Right lobe of liver (tissue), 6 donors: ENCODE results near the gene C3orf18. TPM values are rescaled to one million over a fixed set of nuclear protein-coding genes. Genes with fewer than 3 reads are reported as not detected.

Experiments
- ATAC-seq, 4 donors: fragments of 200-7000 bp; cut with Tn5 transposase; one replicate each; pipeline ENCODE4 v1.9.1; 2020; ENCODE audit warnings: mild to moderate bottlenecking in 4 of 4, moderate library complexity in 4 of 4
- DNase-seq, 3 donors: peaks; one replicate each; pipeline ENCODE4 v3.0.0-alpha.2; 2020
- H3K27ac ChIP-seq, 3 donors: fragments of 200-600 bp; one replicate each; pipeline ENCODE4 v1.8.0; 2022
- H3K27me3 ChIP-seq, 2 donors: fragments of 200-600 bp; one replicate each; pipeline ENCODE4 v1.8.0; 2022
- H3K36me3 ChIP-seq, 4 donors: fragments of 200-600 bp; sonication (generic) in 1 of 4; one replicate each; pipeline versions ENCODE4 v1.5.1 to v1.8.0; 2017 to 2022; ENCODE audit warnings: control low read depth in 1 of 4
- H3K4me1 ChIP-seq, 4 donors: fragments of 200-600 bp; sonication (generic) in 1 of 4; one replicate each; pipeline versions ENCODE4 v1.5.1 to v1.8.0; 2017 to 2022; ENCODE audit warnings: control low read depth in 1 of 4
- H3K4me3 ChIP-seq, 3 donors: fragments of 200-600 bp; one replicate each; pipeline ENCODE4 v1.8.0; 2022
- H3K9me3 ChIP-seq, 4 donors: fragments of 200-600 bp; sonication (generic) in 1 of 4; one replicate each; pipeline versions ENCODE4 v1.5.1 to v1.8.0; 2017 to 2022; ENCODE audit warnings: control low read depth in 1 of 4
- CTCF ChIP-seq, 4 donors: fragments of 200-600 bp in 3 of 4; fragments of 450-650 bp in 1 of 4; IDR thresholded peaks; one replicate each; pipeline versions ENCODE4 v1.5.1 to v1.8.0; 2016 to 2022; ENCODE audit warnings: antibody characterized with exemption in 4 of 4, mild to moderate bottlenecking in 2 of 4
- POLR2A ChIP-seq: fragments of 450-650 bp; IDR thresholded peaks from one replicate; pipeline ENCODE4 v1.6.1; 2017; ENCODE audit warnings: antibody characterized with exemption, mild to moderate bottlenecking
- WGBS: methylation state at CpG from one replicate; pipeline ENCODE4 v1.1.6; 2018; ENCODE audit warnings: low coverage, low lambda C conversion rate; ENCODE audit not compliant: insufficient coverage; ENCODE audit errors: missing lambda C conversion rate; 5-methylcytosine and 5-hydroxymethylcytosine counted together
- intact Hi-C, 2 donors: fragments of 100-400 bp; cut with DNase I; formaldehyde crosslinking; loops; one replicate each; pipeline versions ENCODE4 v1.11.2 to v1.14.1; 2022
- total RNA-seq, 6 experiments: library from RNA; depleted of rRNA in 2 of 6; stranded (reverse); fragments of >200 nt in 2 of 6; fragmentation: NEBNext Ultra II Directional in 3 of 6; extraction: Animal tissue kit (Norgen Biotek cat#: 25700) in 3 of 6; gene quantifications; one replicate each; pipeline versions ENCODE4 v1.1.0 to v1.2.4, GENCODE V29; 2016 to 2023
- donor health status: DM: no; HTN: yes; CAD: no.
- donor health status: DM: no; HTN: no; CAD: no.
- donor health status: DM: no; HTN: no; CAD: no.
- donor health status: DM: no; HTN: yes; CAD: no.
- donor health status: DM: no; HTN: yes; CAD: no.

The C3orf18 gene
- total RNA-seq, 6 experiments from 2014 or later, result 2.0 to 7.8 (median 2.8) TPM

GRCh38 chr3:50572801-50573371, 5.3 kb upstream of the C3orf18 start:
- no peak overlapping the region for H3K4me3 ChIP-seq
- peak overlapping the region in 2 of 3 donors; percentile 28 to 30 for H3K27ac ChIP-seq
- no peaks in the 10 kb centered on the region for H3K9me3 ChIP-seq
- ATAC-seq, result no peak
- 71% methylated on average over 1 of the region's 4 CpGs for WGBS
- H3K27me3 ChIP-seq, result no peaks in the 10 kb centered on the region
- no peak for DNase-seq
- peaks cover 0 to 32% (median 12%) of the 10 kb centered on the region in 4 donors for H3K4me1 ChIP-seq
- TF ChIP-seq CTCF (IDR thresholded peaks at IDR 0.05) (no peak), POLR2A (no peak)
- H3K36me3 ChIP-seq, result peaks cover 0 to 2% (median 0%) of the 10 kb centered on the region in 4 donors
- intact Hi-C loops, result loop anchor here (2.0 to 5.0 kb wide), 2 partner anchors 39 to 40 kb away; partner anchors contain the start of gene CISH (in 1 of the 2)

DNA sequence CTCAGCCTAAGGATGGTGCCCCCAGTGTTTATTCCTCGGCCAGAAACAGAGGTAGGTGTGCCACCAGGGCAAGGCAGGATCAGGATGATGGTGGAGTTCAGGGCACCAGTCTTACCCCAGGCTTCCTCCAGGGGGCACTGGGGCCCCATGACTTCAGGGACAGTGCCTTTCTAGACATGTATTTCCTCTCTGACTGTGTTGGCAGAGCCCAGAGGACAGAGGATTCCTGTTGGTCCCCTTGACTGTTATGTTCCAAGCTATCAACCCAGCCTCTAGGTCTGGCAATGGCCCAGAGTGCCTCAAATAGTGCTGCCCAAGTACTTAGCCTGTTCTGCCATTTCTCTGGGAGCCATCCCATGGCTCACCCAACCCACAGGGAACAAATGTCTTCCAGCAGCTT, 4.6 kb upstream of the C3orf18 start:
- 20% methylated on average over 1 of the region's 1 CpG for WGBS
- peak; percentile 63 to 72 (median 68) for ATAC-seq
- intact Hi-C loops, result loop anchor here (2.0 to 5.0 kb wide), 2 partner anchors 40 to 41 kb away; partner anchors contain the start of gene CISH (in 1 of the 2)
- Histone ChIP-seq H3K27me3 (no peaks in the 10 kb centered on the region), H3K4me3 (no peak overlapping the region), H3K9me3 (no peaks in the 10 kb centered on the region), H3K27ac (peak overlapping the region in 2 of 3 donors; percentile 28 to 30), H3K36me3 (no peaks in the 10 kb centered on the region), H3K4me1 (peaks cover 0 to 35% (median 13%) of the 10 kb centered on the region in 4 donors)
- DNase-seq, result peak; percentile 78 to 82 (median 82)
- no peak for TF ChIP-seq POLR2A
- TF ChIP-seq CTCF (IDR thresholded peaks at IDR 0.05), result peak; percentile 94 to 98 (median 96)

- ATAC-seq (no peak), DNase-seq (no peak)
- H3K36me3 ChIP-seq, result no peaks in the 10 kb centered on the region
- no peak for TF ChIP-seq POLR2A
- no peak for TF ChIP-seq CTCF (IDR thresholded peaks at IDR 0.05)
- H3K27ac ChIP-seq, result no peak overlapping the region
- 38% methylated on average over 3 of the region's 4 CpGs for WGBS
- intact Hi-C loops, result loop anchor here in 1 of 2 donors (5.0 kb wide), 1 partner anchor 41 kb away; the partner anchor contains the start of gene CISH
- H3K9me3 ChIP-seq, result no peaks in the 10 kb centered on the region
- H3K4me3 ChIP-seq, result no peak overlapping the region
- peaks cover 0 to 38% (median 13%) of the 10 kb centered on the region in 4 donors for H3K4me1 ChIP-seq
- no peaks in the 10 kb centered on the region for H3K27me3 ChIP-seq
Observed at GRCh38 chr3:50571486-50571885, 3.9 kb upstream of the C3orf18 start.

DNA sequence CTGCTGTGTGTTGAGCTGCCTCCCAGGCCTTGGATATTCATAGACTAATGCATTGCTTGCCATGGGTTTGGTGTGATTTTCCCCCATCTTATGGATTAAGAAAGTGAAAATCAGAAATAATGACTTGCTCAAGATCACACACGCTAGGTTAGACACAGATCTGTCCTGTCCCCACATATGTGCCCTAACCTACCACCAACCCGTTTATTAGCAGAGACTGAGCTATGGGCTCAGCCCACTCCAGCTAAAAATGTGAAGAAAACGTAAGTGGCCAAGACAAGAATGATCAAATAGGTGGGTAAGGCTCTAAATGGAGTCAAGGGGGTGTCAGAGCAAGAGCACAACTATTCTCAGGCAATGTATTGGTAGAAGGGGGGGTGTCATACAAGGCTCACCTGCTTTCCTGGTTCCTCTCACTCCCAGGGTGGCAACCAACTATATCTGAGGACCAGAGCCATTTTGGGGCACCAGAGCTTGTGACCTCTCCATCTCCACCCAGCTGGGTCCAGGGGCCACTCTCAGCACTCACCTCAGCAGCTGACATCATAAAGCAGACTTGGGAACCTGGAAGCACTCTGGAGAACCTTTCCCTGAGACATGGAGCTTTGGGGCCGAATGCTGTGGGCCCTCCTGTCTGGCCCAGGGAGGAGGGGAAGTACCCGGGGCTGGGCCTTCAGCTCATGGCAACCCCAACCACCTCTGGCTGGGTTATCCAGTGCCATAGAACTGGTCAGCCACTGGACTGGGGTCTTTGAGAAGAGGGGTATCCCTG, 3.1 kb upstream of the C3orf18 start:
- intact Hi-C loops, result loop anchor here in 1 of 2 donors (5.0 kb wide), 1 partner anchor 42 kb away; the partner anchor contains the start of gene CISH
- H3K36me3 ChIP-seq, result no peaks in the 10 kb centered on the region
- TF ChIP-seq CTCF (IDR thresholded peaks at IDR 0.05) (no peak), POLR2A (no peak)
- no peak for ATAC-seq
- no peak overlapping the region for H3K27ac ChIP-seq
- H3K9me3 ChIP-seq, result no peaks in the 10 kb centered on the region
- H3K27me3 ChIP-seq, result no peaks in the 10 kb centered on the region
- whole genome bisulfite sequencing, result 71% methylated on average over 3 of the region's 5 CpGs
- no peak overlapping the region for H3K4me3 ChIP-seq
- no peak for DNase-seq
- H3K4me1 ChIP-seq, result peaks cover 0 to 38% (median 13%) of the 10 kb centered on the region in 4 donors
